Measurements from ENCODE around the gene GSTA5.
"Not testable (repeated sequence)": the region's sequence is repeated elsewhere in the genome, so short reads cannot be mapped to it uniquely, and the experiment has no call there.

The GSTA5 gene

GRCh38 chr6:52840763-52841585, at the start of gene GSTA5:
Gene GSTA5, minus strand, starts transcription at chr6:52840813.
- no peak for DNase-seq (ENCODE audit: extremely low read depth in 1 of 2, low read depth in 1 of 2)

GRCh38 chr6:52890018-52890417, 49.4 kb upstream of the GSTA5 start:
- DNase-seq (ENCODE audit: extremely low read depth in 1 of 2, low read depth in 1 of 2), result no peak

- no peak for DNase-seq (ENCODE audit: extremely low read depth in 1 of 2, low read depth in 1 of 2)
These were observed 47.4 kb upstream of the GSTA5 start for GRCh38 chr6:52887910-52888524.

GRCh38 chr6:52881996-52882841, 41.6 kb upstream of the GSTA5 start:
- peak; percentile 22 to 38 for DNase-seq (ENCODE audit: extremely low read depth in 1 of 2, low read depth in 1 of 2)

GRCh38 chr6:52881662-52881995, 41.0 kb upstream of the GSTA5 start:
- DNase-seq (ENCODE audit: extremely low read depth in 1 of 2, low read depth in 1 of 2), result no peak

GRCh38 chr6:52877786-52878185, 37.2 kb upstream of the GSTA5 start:
- DNase-seq (ENCODE audit: extremely low read depth in 1 of 2, low read depth in 1 of 2), result no peak

- DNase-seq (ENCODE audit: extremely low read depth in 1 of 2, low read depth in 1 of 2), result no peak
These were observed 36.6 kb upstream of the GSTA5 start for GRCh38 chr6:52877168-52877567.

- DNase-seq (ENCODE audit: extremely low read depth in 1 of 2, low read depth in 1 of 2), result no peak
These were observed 35.6 kb upstream of the GSTA5 start for GRCh38 chr6:52876056-52876787.

- no peak for DNase-seq (ENCODE audit: extremely low read depth in 1 of 2, low read depth in 1 of 2)
These were observed 31.4 kb upstream of the GSTA5 start for GRCh38 chr6:52872031-52872430.

- DNase-seq (ENCODE audit: extremely low read depth in 1 of 2, low read depth in 1 of 2), result no peak
These were observed 31.0 kb upstream of the GSTA5 start for GRCh38 chr6:52871621-52872020.

- not testable (repeated sequence) for DNase-seq (ENCODE audit: extremely low read depth in 1 of 2, low read depth in 1 of 2)
These were observed 29.9 kb upstream of the GSTA5 start for GRCh38 chr6:52870335-52871091.

- DNase-seq (ENCODE audit: extremely low read depth in 1 of 2, low read depth in 1 of 2), result not testable (repeated sequence)
These were observed 28.3 kb upstream of the GSTA5 start for GRCh38 chr6:52868899-52869298.

- no peak for DNase-seq (ENCODE audit: extremely low read depth in 1 of 2, low read depth in 1 of 2)
These were observed 27.6 kb upstream of the GSTA5 start for GRCh38 chr6:52868240-52868639.

GRCh38 chr6:52861151-52861550, 20.5 kb upstream of the GSTA5 start:
- DNase-seq (ENCODE audit: extremely low read depth in 1 of 2, low read depth in 1 of 2), result not testable (repeated sequence)

- no peak for DNase-seq (ENCODE audit: extremely low read depth in 1 of 2, low read depth in 1 of 2)
These were observed 17.8 kb upstream of the GSTA5 start for GRCh38 chr6:52858416-52858815.

- DNase-seq (ENCODE audit: extremely low read depth in 1 of 2, low read depth in 1 of 2), result not testable (repeated sequence)
These were observed 15.5 kb upstream of the GSTA5 start for GRCh38 chr6:52856137-52856536.

- no peak for DNase-seq (ENCODE audit: extremely low read depth in 1 of 2, low read depth in 1 of 2)
These were observed 8.5 kb upstream of the GSTA5 start for GRCh38 chr6:52849137-52849536.

- no peak for DNase-seq (ENCODE audit: extremely low read depth in 1 of 2, low read depth in 1 of 2)
These were observed 5.4 kb upstream of the GSTA5 start for GRCh38 chr6:52846002-52846401.

GRCh38 chr6:52843605-52844004, 3.0 kb upstream of the GSTA5 start:
- DNase-seq (ENCODE audit: extremely low read depth in 1 of 2, low read depth in 1 of 2), result no peak

All from stimulated activated CD8-positive, alpha-beta memory T cell treated with anti-CD3 and anti-CD28 coated beads, Interleukin-7, amount 100 ng/mL, for 48 hours (primary cell).